HEK293T (cell line): ENCODE measurements around the gene DNAJC25.

Experiments used
- ELF4 ChIP-seq: fragments of 450-650 bp; IDR thresholded peaks from 2 replicates; pipeline ENCODE4 v1.6.1; 2017; ENCODE audit warnings: antibody characterized with exemption
- FOXM1 ChIP-seq: fragments of 450-650 bp; IDR thresholded peaks from 2 replicates; pipeline ENCODE4 v1.6.1; 2017; ENCODE audit warnings: mild to moderate bottlenecking, borderline replicate concordance
- NFRKB ChIP-seq: fragments of 450-650 bp; IDR thresholded peaks from 2 replicates; pipeline ENCODE4 v1.6.1; 2016; ENCODE audit warnings: mild to moderate bottlenecking, moderate library complexity

DNA sequence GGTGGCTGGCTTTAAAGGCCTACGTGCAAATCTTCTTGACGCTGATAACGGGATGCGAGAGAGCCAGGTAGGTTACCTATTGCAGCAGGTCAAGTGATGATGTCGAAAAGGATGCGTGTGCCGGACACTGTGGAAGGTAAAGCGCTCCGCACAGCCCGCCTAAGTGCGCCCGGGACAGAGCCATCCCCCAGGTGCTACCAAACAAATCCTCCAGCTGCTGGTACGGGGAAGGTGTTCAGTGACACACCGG is 245 bp upstream of the DNAJC25 start:
- TF ChIP-seq FOXM1 (no peak), ELF4 (no peak), NFRKB (no peak)
